Measurements from ENCODE around the gene KLLN. TPM values are rescaled to one million over a fixed set of nuclear protein-coding genes. Genes with fewer than 3 reads are reported as not detected.

Gene KLLN
- total RNA-seq, 1 donor from 2014 or later: 0.71 TPM

- ATAC-seq (no peak), DNase-seq (no peak)
- Histone ChIP-seq H3K27ac (peak overlapping the region; percentile 88), H3K27me3 (ENCODE audit: low read depth) (no peaks in the 10 kb centered on the region), H3K4me3 (peak overlapping the region; percentile 83), H3K4me1 (peaks cover 20% of the 10 kb centered on the region), H3K36me3 (peaks cover 14% of the 10 kb centered on the region), H3K9me3 (no peaks in the 10 kb centered on the region)
- intact Hi-C loops (cut with DNase I): no loop called here
- TF ChIP-seq CTCF (IDR thresholded peaks at IDR 0.05): no peak
These were observed 46.3 kb downstream of the KLLN start for GRCh38 chr10:87816898-87817608.

- ATAC-seq (no peak), DNase-seq (no peak)
- Histone ChIP-seq H3K36me3 (peaks cover 16% of the 10 kb centered on the region), H3K27ac (no peak overlapping the region), H3K4me1 (peaks cover 20% of the 10 kb centered on the region), H3K9me3 (no peaks in the 10 kb centered on the region), H3K27me3 (ENCODE audit: low read depth) (no peaks in the 10 kb centered on the region), H3K4me3 (peak overlapping the region; percentile 83)
- intact Hi-C loops (cut with DNase I): no loop called here
- TF ChIP-seq CTCF (IDR thresholded peaks at IDR 0.05): no peak
These were observed 47.0 kb downstream of the KLLN start for GRCh38 chr10:87816163-87816897.

Other genes starting within 250 kb of the KLLN start
- gene PAPSS2, start 203.7 kb downstream of the KLLN start, total RNA-seq: 137 TPM
- gene ATAD1, start 45.3 kb downstream of the KLLN start, total RNA-seq: 51.2 TPM
- gene PTEN, start 92 bp upstream of the KLLN start, total RNA-seq: 101 TPM

All from lower lobe of right lung (tissue), 2 donors.